ENCODE data around the gene NFIX.

The NFIX gene

GRCh38 chr19:12985049-12985776 lies 10.1 kb upstream of the NFIX start:
- FAIRE-seq (peak; percentile 35), DNase-seq (ENCODE audit: extremely low spot score, insufficient read length, low read depth) (no peak)

GRCh38 chr19:12986726-12987125 lies 8.5 kb upstream of the NFIX start:
- no peak for FAIRE-seq
- no peak for DNase-seq (ENCODE audit: extremely low spot score, insufficient read length, low read depth)

DNA sequence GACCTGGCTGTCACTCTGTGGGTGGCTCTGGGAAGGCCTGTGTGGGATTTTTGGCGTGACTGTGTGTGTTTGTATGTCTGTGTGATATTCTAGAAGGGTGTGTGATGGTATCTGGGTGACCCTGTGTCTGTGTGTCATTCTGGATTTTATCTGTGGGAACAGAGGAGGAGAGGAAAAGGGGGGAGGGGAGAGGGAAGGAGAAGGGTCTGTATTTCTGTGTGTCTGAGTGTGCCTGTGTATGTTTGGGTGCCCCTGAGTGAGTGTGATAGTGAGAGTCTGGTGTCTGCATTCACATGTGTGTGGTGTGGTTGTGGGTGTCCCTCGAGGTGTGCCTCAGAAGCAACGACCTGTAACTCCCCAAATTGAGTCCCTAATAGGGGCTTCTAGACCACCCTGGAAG lies 8.1 kb upstream of the NFIX start:
- no peak for FAIRE-seq
- DNase-seq (ENCODE audit: extremely low spot score, insufficient read length, low read depth), result no peak

DNA sequence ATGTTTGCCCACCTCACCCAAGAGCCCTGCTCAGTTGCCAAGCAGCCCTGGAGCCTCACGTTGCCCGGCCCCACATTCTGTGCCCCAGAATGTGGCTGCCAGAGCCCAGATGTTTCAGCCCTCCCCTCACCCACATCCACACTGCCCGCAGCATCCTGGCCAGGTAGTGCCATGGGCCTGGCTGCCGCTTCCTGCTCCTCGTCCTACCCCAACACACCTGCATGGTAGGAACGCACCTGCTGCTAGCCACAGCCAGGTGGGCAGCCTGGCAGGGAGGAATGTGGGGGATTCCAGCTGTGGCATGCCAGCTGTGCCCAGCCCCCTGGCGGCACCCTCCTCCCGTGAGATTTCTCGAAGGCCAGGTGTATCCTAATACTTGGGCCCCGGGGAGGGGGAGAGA lies 7.5 kb upstream of the NFIX start:
- FAIRE-seq (no peak), DNase-seq (ENCODE audit: extremely low spot score, insufficient read length, low read depth) (no peak)

- no peak for FAIRE-seq
- no peak for DNase-seq (ENCODE audit: extremely low spot score, insufficient read length, low read depth)
Measured at GRCh38 chr19:12990431-12990830, 4.8 kb upstream of the NFIX start.

DNA sequence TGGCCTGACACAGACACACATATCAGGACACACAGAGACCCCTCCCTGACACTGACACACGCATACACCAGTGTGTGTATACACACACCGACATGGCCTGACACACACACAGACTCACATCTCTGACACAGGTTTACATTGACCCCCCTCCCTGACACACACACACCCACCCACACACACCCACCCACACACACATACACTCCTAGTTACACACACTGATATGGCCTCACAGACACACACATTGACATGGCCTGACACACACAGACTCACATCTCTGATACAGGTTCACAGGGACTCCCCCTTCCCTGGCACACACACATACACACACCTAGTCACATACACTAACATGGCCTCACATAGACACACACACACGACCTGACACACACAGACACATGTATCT lies 4.4 kb upstream of the NFIX start:
- DNase-seq (ENCODE audit: extremely low spot score, insufficient read length, low read depth) (no peak), FAIRE-seq (no peak)

DNA sequence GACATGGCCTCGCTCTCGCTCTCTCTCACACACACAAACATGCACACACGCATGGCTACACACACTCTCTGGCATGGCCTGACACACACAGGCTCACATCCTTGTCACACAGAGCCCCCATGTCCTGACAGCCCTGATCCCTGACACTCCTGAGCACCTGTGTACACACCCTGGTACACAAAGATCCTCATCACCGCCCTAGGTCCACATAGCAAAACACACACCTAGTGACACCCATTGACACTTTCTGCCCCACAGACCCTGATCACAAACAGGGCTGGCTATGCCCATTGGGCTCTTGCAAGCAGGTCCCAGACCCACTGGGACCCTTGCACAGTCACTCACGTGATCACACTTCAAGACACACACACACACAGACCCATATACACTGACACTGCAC lies 4.0 kb upstream of the NFIX start:
- no peak for DNase-seq (ENCODE audit: extremely low spot score, insufficient read length, low read depth)
- no peak for FAIRE-seq

DNA sequence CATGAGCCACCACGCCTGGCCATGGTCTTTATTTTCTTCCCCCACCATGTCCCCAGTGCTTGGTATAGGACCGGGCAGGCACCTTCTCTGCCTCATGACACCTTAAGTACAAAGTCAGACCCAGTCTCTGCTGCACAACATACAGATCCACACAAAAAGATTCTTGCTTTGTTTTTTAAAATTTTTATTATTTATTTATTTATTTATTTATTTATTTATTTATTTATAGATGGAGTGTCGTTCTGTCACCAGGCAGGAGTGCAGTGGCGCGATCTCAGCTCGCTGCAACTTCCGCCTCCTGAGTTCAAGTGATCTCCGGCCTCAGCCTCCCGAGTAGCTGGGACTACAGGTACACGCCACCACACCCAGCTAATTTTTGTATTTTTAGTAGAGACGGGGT lies 2.5 kb upstream of the NFIX start:
- FAIRE-seq, result no peak

GRCh38 chr19:12993562-12993961 lies 1.7 kb upstream of the NFIX start:
- FAIRE-seq (no peak), DNase-seq (ENCODE audit: extremely low spot score, insufficient read length, low read depth) (no peak)

More for the DNA sequence above, 2.5 kb upstream of the NFIX start:
- DNase-seq (ENCODE audit: extremely low spot score, insufficient read length, low read depth), result no peak

DNA sequence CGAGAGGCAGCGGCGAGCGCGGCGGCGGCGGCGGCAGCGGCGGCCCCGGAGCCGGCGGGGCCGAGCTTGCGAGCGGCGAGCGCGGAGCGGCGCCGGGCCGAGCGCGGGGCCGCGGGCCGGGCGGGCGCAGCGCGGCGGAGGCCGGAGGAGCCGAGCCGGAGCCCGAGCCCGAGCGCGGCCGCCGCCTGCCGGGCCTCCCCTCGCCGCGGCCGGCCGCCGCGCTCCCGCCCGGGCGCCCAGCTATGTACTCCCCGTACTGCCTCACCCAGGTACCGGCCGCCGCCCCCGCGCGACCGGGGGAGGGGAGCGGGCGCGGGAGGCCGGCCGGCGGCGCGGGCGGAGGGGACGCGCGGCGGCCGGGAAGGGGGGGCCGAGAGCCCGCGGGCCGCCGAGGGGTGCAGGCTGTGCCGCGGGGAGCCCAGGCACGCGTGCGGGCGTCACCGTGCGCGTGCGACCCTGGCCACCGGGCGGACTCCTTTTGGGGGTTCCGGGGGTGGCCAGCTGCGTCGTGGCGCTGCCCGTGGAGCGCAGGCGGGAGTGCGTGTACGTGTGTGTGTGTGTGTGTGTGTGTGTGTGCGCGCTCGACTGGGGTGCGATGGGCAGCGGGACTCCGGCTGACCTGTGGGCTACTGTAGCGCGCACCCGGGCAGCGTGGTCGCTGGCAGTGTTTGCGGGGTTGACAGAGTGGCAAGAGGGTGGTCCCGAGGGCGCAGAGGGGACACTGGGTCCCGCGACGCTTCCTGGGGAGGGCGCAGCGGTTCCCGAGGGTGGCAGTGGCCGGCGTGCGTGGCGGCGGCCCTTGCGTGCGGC lies 526 bp downstream of the NFIX start:
- no peak for DNase-seq (ENCODE audit: extremely low spot score, insufficient read length, low read depth)
- FAIRE-seq, result no peak

- FAIRE-seq (no peak), DNase-seq (ENCODE audit: extremely low spot score, insufficient read length, low read depth) (no peak)
Measured at GRCh38 chr19:12996406-12997094, 1.3 kb downstream of the NFIX start.

- FAIRE-seq, result no peak
Measured at GRCh38 chr19:12997179-12997966, 2.1 kb downstream of the NFIX start.

GRCh38 chr19:12997967-12998940 lies 3.0 kb downstream of the NFIX start:
- DNase-seq (ENCODE audit: extremely low spot score, insufficient read length, low read depth) (no peak), FAIRE-seq (no peak)

More at GRCh38 chr19:12997179-12997966, 2.1 kb downstream of the NFIX start:
- DNase-seq (ENCODE audit: extremely low spot score, insufficient read length, low read depth), result no peak

DNA sequence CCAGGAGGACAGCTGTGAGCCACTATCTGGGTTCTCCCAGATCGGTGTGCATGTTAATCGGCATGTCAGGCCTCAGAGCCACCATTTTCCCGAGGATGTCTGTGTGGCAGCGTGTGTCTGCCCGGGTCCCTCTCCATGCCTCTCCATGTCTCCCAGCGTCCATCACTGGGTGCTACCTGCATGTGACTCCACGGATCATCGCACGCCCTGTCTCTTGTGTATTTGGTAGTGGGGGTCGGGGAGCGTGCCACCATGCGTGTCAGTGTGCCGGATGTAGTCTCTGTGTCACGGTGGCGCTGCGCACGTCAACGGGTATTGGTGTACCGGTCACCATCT lies 5.9 kb downstream of the NFIX start:
- FAIRE-seq (no peak), DNase-seq (ENCODE audit: extremely low spot score, insufficient read length, low read depth) (no peak)

DNA sequence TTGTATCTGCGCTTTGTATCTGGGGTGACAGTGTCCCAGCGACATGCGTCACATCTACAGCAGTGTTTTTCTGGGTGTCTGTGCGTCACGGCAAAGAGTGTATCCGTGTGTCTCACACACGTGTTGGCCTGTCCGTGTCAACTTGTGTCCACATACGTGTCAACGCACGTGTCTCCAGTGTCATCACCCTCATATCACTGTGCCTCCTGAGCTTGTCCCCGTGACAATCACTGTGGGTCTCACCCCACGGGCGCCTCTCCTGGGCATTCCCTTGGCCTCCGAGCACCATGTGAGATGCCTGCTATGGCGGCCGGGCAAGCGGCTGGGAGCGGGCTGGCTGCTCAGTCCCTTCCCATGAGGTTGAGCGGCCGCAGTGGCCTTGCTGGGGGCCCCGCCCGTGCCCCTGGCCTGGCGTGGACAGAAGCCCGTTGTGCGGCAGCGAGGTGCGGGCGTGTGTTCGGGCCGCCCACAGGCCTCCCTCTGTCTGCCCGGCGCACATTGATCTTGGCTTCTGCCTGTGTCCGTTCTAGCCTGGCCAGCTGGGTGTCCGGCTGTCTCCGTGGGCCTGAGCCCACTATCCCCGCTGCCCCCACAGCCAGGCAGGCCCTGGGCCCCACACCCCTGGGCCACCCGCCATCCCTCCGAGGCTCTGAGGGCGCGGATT lies 6.4 kb downstream of the NFIX start:
- DNase-seq (ENCODE audit: extremely low spot score, insufficient read length, low read depth) (no peak), FAIRE-seq (no peak)

GRCh38 chr19:13002166-13002898 lies 7.1 kb downstream of the NFIX start:
- DNase-seq (ENCODE audit: extremely low spot score, insufficient read length, low read depth) (no peak), FAIRE-seq (no peak)

- no peak for DNase-seq (ENCODE audit: extremely low spot score, insufficient read length, low read depth)
Measured at GRCh38 chr19:13003081-13003480, 7.8 kb downstream of the NFIX start.

GRCh38 chr19:13004273-13004672 lies 9.0 kb downstream of the NFIX start:
- DNase-seq (ENCODE audit: extremely low spot score, insufficient read length, low read depth) (no peak), FAIRE-seq (no peak)

More at GRCh38 chr19:13003081-13003480, 7.8 kb downstream of the NFIX start:
- no peak for FAIRE-seq
